H9 (cell line): ENCODE data around the gene KCNK5. TPM values are rescaled to one million over a fixed set of nuclear protein-coding genes. Genes with fewer than 3 reads are reported as not detected.
A peak's percentile ranks its signal among the peaks of the same experiment; 100 is the strongest.

Source experiments
- DNase-seq: peaks from one replicate; pipeline ENCODE4 v3.0.0-alpha.2; 2017
- H2AFZ ChIP-seq: one replicate; pipeline ENCODE4 v1.6.1; 2013; ENCODE audit warnings: mild to moderate bottlenecking, low read length, control low read depth, moderate library complexity
- H2AK5ac ChIP-seq: 2 replicates; pipeline ENCODE4 v1.6.1; 2013; ENCODE audit warnings: low read length, control low read depth, mixed read lengths; ENCODE audit not compliant: insufficient read length
- H2BK120ac ChIP-seq: one replicate; pipeline ENCODE4 v1.6.1; 2013; ENCODE audit warnings: low read depth, mild to moderate bottlenecking, low read length, control low read depth, inconsistent platforms; ENCODE audit not compliant: poor library complexity, severe bottlenecking
- H2BK12ac ChIP-seq: 2 replicates; pipeline ENCODE4 v1.6.1; 2013; ENCODE audit warnings: low read length, control low read depth, mixed read lengths, low read depth; ENCODE audit not compliant: insufficient read length
- H2BK15ac ChIP-seq: 2 replicates; pipeline ENCODE4 v1.6.1; 2013; ENCODE audit warnings: low read depth, low read length, control low read depth
- H2BK20ac ChIP-seq: one replicate; pipeline ENCODE4 v1.6.1; 2013; ENCODE audit warnings: low read depth, mild to moderate bottlenecking, low read length, control low read depth, inconsistent platforms; ENCODE audit not compliant: poor library complexity, severe bottlenecking
- H2BK5ac ChIP-seq: 2 replicates; pipeline ENCODE4 v1.6.1; 2013; ENCODE audit warnings: low read length, control low read depth, mixed read lengths; ENCODE audit not compliant: insufficient read length
- H3K14ac ChIP-seq: 2 replicates; pipeline ENCODE4 v1.6.1; 2013; ENCODE audit warnings: low read length, control low read depth; ENCODE audit not compliant: insufficient read depth
- H3K18ac ChIP-seq: 2 replicates; pipeline ENCODE4 v1.6.1; 2013; ENCODE audit warnings: low read depth, mild to moderate bottlenecking, mixed read lengths, low read length, control low read depth; ENCODE audit not compliant: insufficient read length
- H3K23ac ChIP-seq: 2 replicates; pipeline ENCODE4 v1.6.1; 2013; ENCODE audit warnings: low read length, control low read depth, mixed read lengths, low read depth; ENCODE audit not compliant: insufficient read length
- H3K23me2 ChIP-seq: 2 replicates; pipeline ENCODE4 v1.6.1; 2013; ENCODE audit warnings: low read depth, mild to moderate bottlenecking, mixed read lengths, low read length, control low read depth; ENCODE audit not compliant: insufficient read length, poor library complexity, severe bottlenecking
- H3K27ac ChIP-seq: 2 replicates; pipeline ENCODE4 v1.5.1; 2013; ENCODE audit warnings: low read length, control low read depth, mixed read lengths, low read depth; ENCODE audit not compliant: insufficient read length
- H3K27me3 ChIP-seq: 2 replicates; pipeline ENCODE4 v1.6.1; 2013; ENCODE audit warnings: low read length, control low read depth, inconsistent platforms; ENCODE audit not compliant: insufficient read depth
- H3K4ac ChIP-seq: 2 replicates; pipeline ENCODE4 v1.6.1; 2013; ENCODE audit warnings: low read depth, mild to moderate bottlenecking, control low read depth, inconsistent platforms, low read length, moderate library complexity
- H3K4me1 ChIP-seq: 2 replicates; pipeline ENCODE4 v1.6.1; 2013; ENCODE audit warnings: low read length, control low read depth, inconsistent platforms; ENCODE audit not compliant: insufficient read depth
- H3K4me2 ChIP-seq: 2 replicates; pipeline ENCODE4 v1.6.1; 2013; ENCODE audit warnings: low read length, control low read depth, mixed read lengths; ENCODE audit not compliant: insufficient read length, insufficient read depth
- H3K56ac ChIP-seq: 2 replicates; pipeline ENCODE4 v1.6.1; 2013; ENCODE audit warnings: low read depth, mild to moderate bottlenecking, mixed read lengths, low read length, control low read depth; ENCODE audit not compliant: insufficient read length
- H3K79me1 ChIP-seq: 2 replicates; pipeline ENCODE4 v1.6.1; 2013; ENCODE audit warnings: low read depth, mild to moderate bottlenecking, moderate library complexity, low read length, control low read depth, inconsistent platforms; ENCODE audit not compliant: insufficient read depth, poor library complexity, severe bottlenecking
- H3K79me2 ChIP-seq: 2 replicates; pipeline ENCODE4 v1.6.1; 2013; ENCODE audit warnings: low read length, control low read depth, inconsistent platforms; ENCODE audit not compliant: insufficient read depth
- H3K9ac ChIP-seq: 2 replicates; pipeline ENCODE4 v1.6.1; 2013; ENCODE audit warnings: low read length, control low read depth, mixed read lengths; ENCODE audit not compliant: insufficient read length; ENCODE audit errors: extremely low read depth
- H3K9me3 ChIP-seq: one replicate; pipeline ENCODE4 v1.6.1; 2013; ENCODE audit warnings: low read depth, low read length, inconsistent platforms; ENCODE audit not compliant: control insufficient read depth
- H3T11ph ChIP-seq: one replicate; pipeline ENCODE4 v1.6.1; 2013; ENCODE audit warnings: mild to moderate bottlenecking, low read length, control low read depth, inconsistent platforms
- H4K20me1 ChIP-seq: one replicate; pipeline ENCODE4 v1.6.1; 2013; ENCODE audit not compliant: control insufficient read depth, insufficient read length, insufficient read depth
- H4K5ac ChIP-seq: 2 replicates; pipeline ENCODE4 v1.6.1; 2013; ENCODE audit warnings: low read depth, mild to moderate bottlenecking, mixed read lengths, low read length, control low read depth; ENCODE audit not compliant: insufficient read length
- H4K8ac ChIP-seq: replicated peaks from 2 replicates; pipeline ENCODE4 v1.6.1; 2013; ENCODE audit warnings: low read length, control low read depth, mixed read lengths, low read depth; ENCODE audit not compliant: insufficient read length
- H4K91ac ChIP-seq: 2 replicates; pipeline ENCODE4 v1.6.1; 2013; ENCODE audit warnings: low read depth, mild to moderate bottlenecking, moderate library complexity, mixed read lengths, low read length, control low read depth; ENCODE audit not compliant: insufficient read length
- H3K27ac Mint-ChIP-seq, 3 experiments: 2 replicates in 2 of 3; 3 replicates in 1 of 3; pipeline ENCODE4 v1.8.0; 2020 to 2021; ENCODE audit warnings: mixed read lengths in 3 of 3, mild to moderate bottlenecking in 1 of 3, moderate library complexity in 1 of 3
- H3K27me3 Mint-ChIP-seq: 2 replicates; pipeline ENCODE4 v1.8.0; 2021; ENCODE audit warnings: low read depth, mild to moderate bottlenecking, moderate library complexity, mixed read lengths
- H3K36me3 Mint-ChIP-seq, 3 experiments: 2 replicates in 2 of 3; 3 replicates in 1 of 3; pipeline ENCODE4 v1.8.0; 2020 to 2021; ENCODE audit warnings: low read depth in 3 of 3, mixed read lengths in 3 of 3; ENCODE audit not compliant: insufficient read depth in 1 of 3
- H3K4me1 Mint-ChIP-seq, 2 experiments: 2 replicates each; pipeline ENCODE4 v1.8.0; 2020; ENCODE audit warnings: mixed read lengths in 2 of 2
- H3K4me3 Mint-ChIP-seq, 2 experiments: 2 replicates in 1 of 2; 3 replicates in 1 of 2; pipeline ENCODE4 v1.8.0; 2020 to 2021; ENCODE audit warnings: mild to moderate bottlenecking in 2 of 2, mixed read lengths in 2 of 2, moderate library complexity in 1 of 2
- H3K9me3 Mint-ChIP-seq, 2 experiments: 2 replicates in 1 of 2; 3 replicates in 1 of 2; pipeline ENCODE4 v1.8.0; 2020; ENCODE audit warnings: mild to moderate bottlenecking in 2 of 2, mixed read lengths in 2 of 2, moderate library complexity in 1 of 2
- CTCF ChIP-seq: fragments of 200-600 bp; sonication (generic); conservative IDR thresholded peaks from 3 replicates; pipeline ENCODE4 v1.8.0; 2021; ENCODE audit warnings: antibody characterized with exemption, mild to moderate bottlenecking
- WGBS: extraction: QIAGEN DNeasy Blood & Tissue Kit; methylation state at CpG from one replicate; pipeline ENCODE4 v1.1.7; 2013; ENCODE audit warnings: missing lambda C conversion rate, low lambda C conversion rate, mixed read lengths; ENCODE audit not compliant: insufficient read length; ENCODE audit errors: extremely low coverage; 5-methylcytosine and 5-hydroxymethylcytosine counted together
- total RNA-seq: library from RNA; stranded (reverse); gene quantifications from 2 replicates; pipeline ENCODE4 v1.2.1, GENCODE V29; 2021

Gene KCNK5
- total RNA-seq, 1 experiment from 2014 or later: 30.0 TPM

- Histone ChIP-seq H3K79me1 (peaks cover 32% of the 10 kb centered on the region), H2BK120ac (no peak overlapping the region), H3K79me2 (peaks cover 71% of the 10 kb centered on the region; the same call in 1 of the 2 replicates), H3K23me2 (peaks cover 12% of the 10 kb centered on the region), H2BK12ac (no peak overlapping the region), H4K91ac (no peak overlapping the region), H2BK5ac (no peak overlapping the region), H2AFZ (no peak overlapping the region), H3K27me3 (no peaks in the 10 kb centered on the region), H3K4me1 (peaks cover 25% of the 10 kb centered on the region), H4K5ac (no peak overlapping the region), H3T11ph (no peak overlapping the region), H4K8ac (no peak overlapping the region), H2BK15ac (no peak overlapping the region), H3K9ac (no peak overlapping the region), H3K4me2 (no peak overlapping the region), H4K20me1 (no peaks in the 10 kb centered on the region), H3K14ac (no peak overlapping the region), H3K56ac (no peak overlapping the region), H3K27ac (no peak overlapping the region), H3K18ac (no peak overlapping the region), H2AK5ac (no peak overlapping the region), H3K9me3 (no peaks in the 10 kb centered on the region), H3K4ac (no peak overlapping the region), H2BK20ac (no peak overlapping the region), H3K23ac (no peak overlapping the region)
- Mint-ChIP-seq H3K4me1 (peaks cover 87 to 88% of the 10 kb centered on the region in 2 experiments), H3K27me3 (peaks cover 2% of the 10 kb centered on the region; the same call in 1 of the 2 replicates), H3K27ac (peak overlapping the region in 2 of 3 experiments; percentile 71 to 88; a peak in 3 of 7 replicates), H3K9me3 (no peaks in the 10 kb centered on the region), H3K4me3 (no peak overlapping the region), H3K36me3 (peaks cover 30 to 42% (median 33%) of the 10 kb centered on the region in 3 experiments)
- WGBS: no CpG with 5 or more reads among the region's 3 CpGs
- peak; percentile 12 for DNase-seq
- no peak for TF ChIP-seq CTCF
Observed at GRCh38 chr6:39223555-39223954, 5.7 kb downstream of the KCNK5 start.
